Fibroblast of lung (primary cell): ENCODE data around the gene PTPRE. TPM values are rescaled to one million over a fixed set of nuclear protein-coding genes. Genes with fewer than 3 reads are reported as not detected.

ENCODE experiments used
- DNase-seq, 2 donors: peaks; one replicate each; pipeline versions ENCODE4 v3.0.0 to v3.0.0-alpha.2; 2010; ENCODE audit warnings: low read depth in 2 of 2
- H2AFZ ChIP-seq: 2 replicates; pipeline ENCODE4 v1.5.1; 2012; ENCODE audit warnings: low read length, control low read depth, inconsistent platforms
- H3K27ac ChIP-seq: 2 replicates; pipeline ENCODE4 v1.5.1; 2011; ENCODE audit warnings: low read length, control low read depth; ENCODE audit not compliant: insufficient read depth
- H3K27me3 ChIP-seq: 2 replicates; pipeline ENCODE4 v1.5.1; 2011; ENCODE audit warnings: mild to moderate bottlenecking, low read length; ENCODE audit not compliant: control insufficient read depth, insufficient read depth
- H3K36me3 ChIP-seq: 2 replicates; pipeline ENCODE4 v1.5.1; 2011; ENCODE audit warnings: low read length; ENCODE audit not compliant: control insufficient read depth, insufficient read depth
- H3K4me1 ChIP-seq: 2 replicates; pipeline ENCODE4 v1.5.1; 2011; ENCODE audit warnings: low read length; ENCODE audit not compliant: control insufficient read depth, insufficient read depth; ENCODE audit errors: extremely low read depth
- H3K4me2 ChIP-seq: 2 replicates; pipeline ENCODE4 v1.5.1; 2011; ENCODE audit warnings: low read length, control low read depth; ENCODE audit not compliant: insufficient read depth; ENCODE audit errors: extremely low read depth
- H3K4me3 ChIP-seq, 4 experiments: fragments of 200-600 bp in 1 of 4; sonication (generic) in 1 of 4; replicated peaks in 1 of 4; 2 replicates each; pipeline ENCODE4 v1.5.1; 2011 to 2016; ENCODE audit warnings: low read length in 4 of 4, low read depth in 3 of 4, mild to moderate bottlenecking in 3 of 4, control low read depth in 2 of 4, inconsistent platforms in 1 of 4, mixed read lengths in 1 of 4; ENCODE audit not compliant: insufficient read depth in 1 of 4; ENCODE audit errors: control extremely low read depth in 1 of 4
- H3K79me2 ChIP-seq: 2 replicates; pipeline ENCODE4 v1.5.1; 2012; ENCODE audit warnings: mild to moderate bottlenecking, low read length, inconsistent platforms; ENCODE audit not compliant: control insufficient read depth, insufficient read depth
- H3K9ac ChIP-seq: 2 replicates; pipeline ENCODE4 v1.5.1; 2011; ENCODE audit warnings: mild to moderate bottlenecking, low read length, control low read depth; ENCODE audit not compliant: insufficient read depth
- H3K9me3 ChIP-seq: 2 replicates; pipeline ENCODE4 v1.5.1; 2012; ENCODE audit warnings: low read depth, low read length; ENCODE audit not compliant: control insufficient read depth, insufficient read depth
- H4K20me1 ChIP-seq: 2 replicates; pipeline ENCODE4 v1.5.1; 2011; ENCODE audit warnings: low read length; ENCODE audit not compliant: control insufficient read depth, insufficient read depth; ENCODE audit errors: extremely low read depth
- EZH2 ChIP-seq: IDR thresholded peaks from 2 replicates; pipeline ENCODE4 v1.5.1; 2012; ENCODE audit warnings: low read length, control low read depth, mild to moderate bottlenecking; ENCODE audit errors: missing control alignments
- polyA plus RNA-seq, 2 donors: library from polyadenylated mRNA; depleted of rRNA in 1 of 2; stranded (reverse) in 1 of 2; unstranded in 1 of 2; fragments of >200 nt; gene quantifications; 2 replicates each; pipeline ENCODE4 v1.2.1, GENCODE V29; 2011 to 2012; ENCODE audit warnings: missing spikeins in 1 of 2
- total RNA-seq: library from RNA; depleted of rRNA; stranded (reverse); fragments of >200 nt; gene quantifications from 2 replicates; pipeline ENCODE4 v1.2.1, GENCODE V29; 2014
- TF ChIP-seq, protein P1 (sequence below), 2 donors: IDR thresholded peaks in 1 of 2; conservative IDR thresholded peaks in 1 of 2; 1 replicate in 1 of 2; 2 replicates in 1 of 2; pipeline ENCODE4 v1.5.1; 2011 to 2012; ENCODE audit warnings: low read length in 2 of 2, control low read depth in 1 of 2, inconsistent platforms in 1 of 2, low read depth in 1 of 2, mild to moderate bottlenecking in 1 of 2

Gene PTPRE
- total and polyA plus RNA-seq, 2 donors (not counting 1 experiment from before 2014, with no cell fraction given) = 0.75 to 1.8 TPM

DNA sequence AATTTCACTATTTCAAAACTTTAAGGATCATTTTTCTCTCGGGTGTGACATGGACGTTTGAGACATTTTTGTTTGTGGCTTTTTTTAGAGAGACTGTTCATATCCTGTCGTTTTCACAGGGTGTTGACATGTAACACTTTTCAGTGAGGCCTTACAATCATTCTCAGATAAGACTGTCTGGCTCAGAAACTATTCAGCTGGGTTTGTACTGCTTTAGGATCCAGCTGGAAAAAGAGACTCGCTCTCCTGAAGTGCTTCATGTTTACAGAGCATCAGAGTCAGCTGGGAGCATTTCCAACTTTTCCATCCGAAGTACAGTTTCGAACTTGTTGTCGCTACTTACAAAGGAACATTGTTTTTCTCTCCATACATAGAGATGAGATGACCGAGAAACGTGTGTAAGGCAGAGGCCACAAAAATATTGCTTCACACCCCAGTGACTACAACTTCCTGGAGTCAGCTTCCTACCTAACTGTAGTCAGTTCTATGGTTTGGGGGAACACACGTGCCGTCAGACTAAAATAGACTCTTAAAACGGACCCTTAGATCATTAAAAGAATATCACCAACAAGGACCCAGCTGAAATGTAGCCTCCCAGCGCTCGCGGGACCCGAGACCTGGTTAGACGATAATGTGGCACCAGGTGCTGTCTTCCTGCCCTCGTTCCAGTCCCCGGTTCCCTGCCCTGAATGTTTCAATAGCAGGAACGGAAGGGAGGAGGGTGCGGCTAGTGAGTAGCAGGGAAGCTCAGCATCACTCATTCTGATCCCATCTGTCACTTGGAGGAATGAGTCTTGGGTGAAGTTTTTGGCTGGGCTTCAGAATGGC, 141.3 kb downstream of the PTPRE start:
- no peak for TF ChIP-seq EZH2
- TF ChIP-seq, protein P1, sequence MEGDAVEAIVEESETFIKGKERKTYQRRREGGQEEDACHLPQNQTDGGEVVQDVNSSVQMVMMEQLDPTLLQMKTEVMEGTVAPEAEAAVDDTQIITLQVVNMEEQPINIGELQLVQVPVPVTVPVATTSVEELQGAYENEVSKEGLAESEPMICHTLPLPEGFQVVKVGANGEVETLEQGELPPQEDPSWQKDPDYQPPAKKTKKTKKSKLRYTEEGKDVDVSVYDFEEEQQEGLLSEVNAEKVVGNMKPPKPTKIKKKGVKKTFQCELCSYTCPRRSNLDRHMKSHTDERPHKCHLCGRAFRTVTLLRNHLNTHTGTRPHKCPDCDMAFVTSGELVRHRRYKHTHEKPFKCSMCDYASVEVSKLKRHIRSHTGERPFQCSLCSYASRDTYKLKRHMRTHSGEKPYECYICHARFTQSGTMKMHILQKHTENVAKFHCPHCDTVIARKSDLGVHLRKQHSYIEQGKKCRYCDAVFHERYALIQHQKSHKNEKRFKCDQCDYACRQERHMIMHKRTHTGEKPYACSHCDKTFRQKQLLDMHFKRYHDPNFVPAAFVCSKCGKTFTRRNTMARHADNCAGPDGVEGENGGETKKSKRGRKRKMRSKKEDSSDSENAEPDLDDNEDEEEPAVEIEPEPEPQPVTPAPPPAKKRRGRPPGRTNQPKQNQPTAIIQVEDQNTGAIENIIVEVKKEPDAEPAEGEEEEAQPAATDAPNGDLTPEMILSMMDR (conservative IDR thresholded peaks at IDR 0.05 in 1 of 2, IDR thresholded peaks at IDR 0.05 in 1 of 2; ENCODE audit: low read depth in 1 of 2, low read length in 2 of 2) = no peak
- H3K36me3 ChIP-seq = no peaks in the 10 kb centered on the region
- H2AFZ ChIP-seq = no peak overlapping the region
- H4K20me1 ChIP-seq = no peaks in the 10 kb centered on the region
- no peak overlapping the region for H3K4me3 ChIP-seq
- H3K27me3 ChIP-seq = no peaks in the 10 kb centered on the region
- no peaks in the 10 kb centered on the region for H3K4me1 ChIP-seq
- H3K9me3 ChIP-seq = no peaks in the 10 kb centered on the region
- no peaks in the 10 kb centered on the region for H3K79me2 ChIP-seq
- peak overlapping the region; percentile 3 for H3K4me2 ChIP-seq
- no peak overlapping the region for H3K27ac ChIP-seq
- H3K9ac ChIP-seq = no peak overlapping the region
- DNase-seq = peak; percentile 64 to 69

GRCh38 chr10:128048819-128049210, 141.9 kb downstream of the PTPRE start:
- no peak overlapping the region for H3K9ac ChIP-seq
- H3K4me3 ChIP-seq = no peak overlapping the region
- no peak for DNase-seq
- H2AFZ ChIP-seq = no peak overlapping the region
- no peaks in the 10 kb centered on the region for H4K20me1 ChIP-seq
- no peaks in the 10 kb centered on the region for H3K36me3 ChIP-seq
- no peaks in the 10 kb centered on the region for H3K4me1 ChIP-seq
- H3K4me2 ChIP-seq = no peak overlapping the region
- H3K27me3 ChIP-seq = no peaks in the 10 kb centered on the region
- TF ChIP-seq, protein P1 (conservative IDR thresholded peaks at IDR 0.05 in 1 of 2, IDR thresholded peaks at IDR 0.05 in 1 of 2; ENCODE audit: low read depth in 1 of 2, low read length in 2 of 2) = no peak
- no peak for TF ChIP-seq EZH2
- H3K79me2 ChIP-seq = no peaks in the 10 kb centered on the region
- H3K9me3 ChIP-seq = no peaks in the 10 kb centered on the region
- no peak overlapping the region for H3K27ac ChIP-seq

DNA sequence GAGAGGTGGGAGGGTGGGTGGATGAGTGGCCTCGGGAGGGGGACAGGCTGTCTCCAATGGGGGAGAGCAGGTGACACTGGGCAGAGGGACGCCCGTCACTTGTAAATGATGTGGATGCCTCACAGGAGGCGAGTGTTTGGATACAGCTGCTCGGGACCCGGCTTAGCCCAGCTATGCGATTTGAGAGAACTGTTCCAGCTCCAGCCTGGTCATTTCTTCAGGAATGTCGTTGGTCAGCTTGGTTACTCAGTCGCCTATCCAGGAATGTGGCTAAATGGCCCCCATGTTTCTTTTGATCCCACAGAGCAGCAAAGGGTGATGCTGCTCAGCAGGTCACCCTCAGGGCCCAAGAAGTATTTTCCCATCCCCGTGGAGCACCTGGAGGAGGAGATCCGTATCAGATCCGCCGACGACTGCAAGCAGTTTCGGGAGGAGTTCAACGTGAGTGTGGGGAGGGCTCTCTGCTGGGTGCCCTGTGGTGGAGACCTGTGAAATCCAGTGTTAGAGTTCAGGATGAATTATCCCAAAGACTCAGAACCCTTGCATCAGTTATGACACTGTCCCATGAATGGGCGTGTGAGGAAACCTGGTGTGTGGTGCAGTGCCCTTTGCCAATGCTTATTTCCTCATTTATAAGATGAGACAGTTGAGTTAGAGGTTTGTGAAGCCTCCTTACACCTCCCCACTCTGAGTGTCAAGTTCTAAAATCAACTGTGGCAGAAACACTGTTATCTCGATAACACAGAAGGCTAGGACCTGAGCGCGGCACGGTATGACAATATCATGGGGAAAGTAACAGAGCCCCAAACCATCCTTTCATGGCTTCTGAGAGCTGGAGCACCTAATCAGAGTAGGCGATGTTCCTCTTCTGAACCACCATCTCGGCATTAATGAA, 142.6 kb downstream of the PTPRE start:
- H4K20me1 ChIP-seq = no peaks in the 10 kb centered on the region
- no peak for DNase-seq
- no peaks in the 10 kb centered on the region for H3K36me3 ChIP-seq
- no peak overlapping the region for H3K4me3 ChIP-seq
- no peaks in the 10 kb centered on the region for H3K27me3 ChIP-seq
- H3K9me3 ChIP-seq = no peaks in the 10 kb centered on the region
- no peak overlapping the region for H3K4me2 ChIP-seq
- no peaks in the 10 kb centered on the region for H3K4me1 ChIP-seq
- no peak overlapping the region for H3K27ac ChIP-seq
- H2AFZ ChIP-seq = no peak overlapping the region
- H3K9ac ChIP-seq = no peak overlapping the region
- TF ChIP-seq, protein P1 (conservative IDR thresholded peaks at IDR 0.05 in 1 of 2, IDR thresholded peaks at IDR 0.05 in 1 of 2; ENCODE audit: low read depth in 1 of 2, low read length in 2 of 2) = no peak
- TF ChIP-seq EZH2 = no peak
- no peaks in the 10 kb centered on the region for H3K79me2 ChIP-seq
